A549 (cell line): ENCODE data around the gene SFXN3. TPM values are rescaled to one million over a fixed set of nuclear protein-coding genes. Genes with fewer than 3 reads are reported as not detected.

Source experiments
- ATAC-seq, 2 experiments: fragments of 200-7000 bp in 1 of 2; fragments of >200 bp in 1 of 2; cut with Nextera tagmentation in 1 of 2; cut with Tn5 transposase in 1 of 2; 3 replicates each; pipeline versions ENCODE4 v1.8.0 to v1.9.1; 2018 to 2020; ENCODE audit warnings: mild to moderate bottlenecking in 1 of 2, moderate library complexity in 1 of 2
- CTCF ChIA-PET: fragments of 300-600 bp; sonication (Branson Sonifier 250); formaldehyde crosslinking; extraction: SDS; loops from one replicate; lab custom pipeline; 2021; ENCODE audit warnings: antibody characterized with exemption, inconsistent platforms; lab: Yijun Ruan, JAX
- POLR2A ChIA-PET: fragments of 350-600 bp; formaldehyde crosslinking; extraction: SDS; loops from one replicate; lab custom pipeline; 2021; ENCODE audit warnings: antibody characterized with exemption, inconsistent platforms; lab: Yijun Ruan, JAX
- DNase-seq, 2 experiments: peaks; one replicate each; pipeline versions ENCODE4 v3.0.0 to v3.0.0-alpha.2; 2011 to 2016; ENCODE audit warnings: low read depth in 1 of 2, low spot score in 1 of 2
- FAIRE-seq: peaks from 2 replicates; lab custom pipeline; 2011; peaks lifted over from hg19 to GRCh38; lab: Jason Lieb, UNC
- H3K27ac ChIP-seq, 2 experiments: fragments of >200 bp; sonication (Bioruptor Twin); formaldehyde crosslinking; 3 replicates each; pipeline ENCODE4 v1.5.1; 2016 to 2017
- H3K4me1 ChIP-seq: fragments of >200 bp; sonication (Bioruptor Twin); formaldehyde crosslinking; 3 replicates; pipeline ENCODE4 v1.6.1; 2016
- H3K4me2 ChIP-seq: fragments of >200 bp; sonication (Bioruptor Twin); formaldehyde crosslinking; 3 replicates; pipeline ENCODE4 v1.6.1; 2016
- H3K4me3 ChIP-seq: fragments of >200 bp; sonication (Bioruptor Twin); formaldehyde crosslinking; 3 replicates; pipeline ENCODE4 v1.5.1; 2016
- H3K9me3 ChIP-seq: fragments of >200 bp; sonication (Bioruptor Twin); formaldehyde crosslinking; 3 replicates; pipeline ENCODE4 v1.6.1; 2016
- CBX2 ChIP-seq: fragments of 200-600 bp; sonication (generic); IDR thresholded peaks from 2 replicates; pipeline ENCODE4 v1.6.1; 2016; ENCODE audit warnings: low read depth, mild to moderate bottlenecking, borderline replicate concordance
- CBX8 ChIP-seq: fragments of 200-600 bp; sonication (generic); IDR thresholded peaks from 2 replicates; pipeline ENCODE4 v1.6.1; 2016
- CHD2 ChIP-seq: fragments of 150-350 bp; IDR thresholded peaks from 2 replicates; pipeline ENCODE4 v1.6.1; 2014; ENCODE audit warnings: low read length; ENCODE audit not compliant: partially characterized antibody
- FOXS1 ChIP-seq: fragments of 250-450 bp; sonication (Bioruptor Pico); IDR thresholded peaks from 2 replicates; pipeline ENCODE4 v1.5.0; 2020; ENCODE audit warnings: mild to moderate bottlenecking, moderate library complexity
- HEYL ChIP-seq: fragments of 250-450 bp; sonication (Bioruptor Pico); IDR thresholded peaks from 2 replicates; pipeline ENCODE4 v1.8.0; 2021; ENCODE audit warnings: mild to moderate bottlenecking, moderate library complexity
- HOXB13 ChIP-seq: fragments of 250-450 bp; sonication (Bioruptor Pico); IDR thresholded peaks from 2 replicates; pipeline ENCODE4 v1.5.0; 2020; ENCODE audit warnings: low read depth, mild to moderate bottlenecking, moderate library complexity
- MAFK ChIP-seq: fragments of 450-650 bp; IDR thresholded peaks from 2 replicates; pipeline ENCODE4 v1.6.1; 2014; ENCODE audit not compliant: partially characterized antibody
- MYC ChIP-seq: IDR thresholded peaks from 2 replicates; pipeline ENCODE4 v1.6.1; 2012; ENCODE audit warnings: mild to moderate bottlenecking, inconsistent platforms, low read length, improper control_type of control experiment, borderline replicate concordance
- RAD21 ChIP-seq, 2 experiments: fragments of >200 bp in 1 of 2; sonication (Bioruptor Twin) in 1 of 2; formaldehyde crosslinking in 1 of 2; IDR thresholded peaks in 1 of 2; conservative IDR thresholded peaks in 1 of 2; 2 replicates in 1 of 2; 3 replicates in 1 of 2; pipeline ENCODE4 v1.6.1; 2012 to 2018; ENCODE audit warnings: inconsistent platforms in 1 of 2
- RCOR1 ChIP-seq: fragments of 150-350 bp; IDR thresholded peaks from 2 replicates; pipeline ENCODE4 v1.6.1; 2014; ENCODE audit warnings: antibody characterized with exemption, low read length, low read depth
- TFCP2L1 ChIP-seq: fragments of 250-450 bp; sonication (Bioruptor Pico); IDR thresholded peaks from 2 replicates; pipeline ENCODE4 v1.5.0; 2021; ENCODE audit warnings: mild to moderate bottlenecking
- ZC3H11A ChIP-seq: fragments of 450-650 bp; IDR thresholded peaks from 2 replicates; pipeline ENCODE4 v1.6.1; 2014; ENCODE audit warnings: antibody characterized with exemption, mild to moderate bottlenecking
- ZSCAN20 ChIP-seq: fragments of 250-450 bp; sonication (Bioruptor Pico); IDR thresholded peaks from 2 replicates; pipeline ENCODE4 v1.8.0; 2022; ENCODE audit warnings: mild to moderate bottlenecking, moderate library complexity
- WGBS: methylation state at CpG from one replicate; pipeline ENCODE4 v1.1.6; 2017; ENCODE audit errors: missing lambda C conversion rate; 5-methylcytosine and 5-hydroxymethylcytosine counted together
- polyA plus RNA-seq, 4 experiments: library from polyadenylated mRNA; depleted of rRNA in 3 of 4; stranded (reverse); fragments of >200 nt; fragmentation: RNase III in 1 of 4; extraction: RNeasy Plus Mini Kit Qiagen cat#74134 plus additional on column Dnase treatment in 1 of 4; gene quantifications; 2 replicates in 3 of 4; 3 replicates in 1 of 4; pipeline ENCODE4 v1.2.3, GENCODE V29; 2011 to 2017
- TF ChIP-seq, protein P1 (sequence below): IDR thresholded peaks from 2 replicates; pipeline ENCODE4 v1.6.1; 2012; ENCODE audit warnings: low read depth, borderline replicate concordance
- TF ChIP-seq, protein P2 (sequence below): fragments of >200 bp; sonication (Bioruptor Twin); formaldehyde crosslinking; IDR thresholded peaks from 3 replicates; pipeline ENCODE4 v1.5.1; 2016
- TF ChIP-seq, protein P3 (sequence below): IDR thresholded peaks from 2 replicates; pipeline ENCODE4 v1.6.1; 2012
- TF ChIP-seq, protein P4 (sequence below): fragments of 250-450 bp; sonication (Bioruptor Pico); IDR thresholded peaks from 2 replicates; pipeline ENCODE4 v1.5.0; 2020; ENCODE audit warnings: low read depth, mild to moderate bottlenecking, moderate library complexity
- TF ChIP-seq, protein P5 (sequence below): fragments of 450-650 bp; IDR thresholded peaks from 2 replicates; pipeline ENCODE4 v1.6.1; 2014; ENCODE audit warnings: antibody characterized with exemption

Gene SFXN3
- polyA plus RNA-seq, 2 of the 4 experiments (the other 2 are of a cell fraction), result 26.3 to 33.7 TPM

DNA sequence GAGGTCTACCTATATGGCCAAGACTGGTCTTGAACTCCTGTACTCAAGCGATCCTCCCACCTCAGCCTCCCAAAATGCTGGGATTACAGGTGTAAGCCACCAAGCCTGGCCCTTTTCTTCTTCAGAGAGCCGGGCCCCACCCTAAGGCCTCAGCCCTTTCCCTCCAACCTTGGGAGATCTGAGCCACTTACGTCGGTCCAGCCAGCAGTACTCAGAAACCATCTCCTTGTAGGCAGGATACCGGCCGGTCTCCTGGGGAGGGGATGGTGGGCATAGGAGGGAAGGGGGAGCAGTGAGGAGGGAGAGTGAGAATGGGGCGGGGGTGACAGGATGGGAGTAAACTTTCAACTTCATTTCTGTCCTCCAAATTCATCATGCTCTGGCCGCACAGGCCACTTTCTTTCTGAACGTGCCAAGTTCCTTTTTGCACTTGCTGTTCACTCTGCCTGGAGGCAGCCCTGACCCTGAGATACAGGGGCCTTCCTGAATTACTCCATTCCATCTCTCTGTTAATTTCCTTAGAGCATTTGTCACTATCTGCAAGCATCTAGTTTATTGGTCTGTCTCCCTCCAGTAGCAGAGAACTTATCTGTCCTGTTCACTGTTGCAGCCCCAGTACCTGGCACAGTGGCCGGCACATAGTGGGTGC is 10.5 kb upstream of the SFXN3 start:
- no peak for FAIRE-seq
- ChIA-PET CTCF (interaction anchor here (7.2 to 59.3 kb wide), 4 partner anchors 13 to 56 kb away, joined by 145 to 2364 read pairs (median 490); partner anchors contain the start of genes KAZALD1, LZTS2, MRPL43 and PDZD7), POLR2A (no interaction called here)
- DNase-seq, result no peak
- TF ChIP-seq, protein P1, sequence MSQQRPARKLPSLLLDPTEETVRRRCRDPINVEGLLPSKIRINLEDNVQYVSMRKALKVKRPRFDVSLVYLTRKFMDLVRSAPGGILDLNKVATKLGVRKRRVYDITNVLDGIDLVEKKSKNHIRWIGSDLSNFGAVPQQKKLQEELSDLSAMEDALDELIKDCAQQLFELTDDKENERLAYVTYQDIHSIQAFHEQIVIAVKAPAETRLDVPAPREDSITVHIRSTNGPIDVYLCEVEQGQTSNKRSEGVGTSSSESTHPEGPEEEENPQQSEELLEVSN, result no peak
- TF ChIP-seq MAFK, result no peak
- no peak for TF ChIP-seq CHD2
- TF ChIP-seq, protein P2, sequence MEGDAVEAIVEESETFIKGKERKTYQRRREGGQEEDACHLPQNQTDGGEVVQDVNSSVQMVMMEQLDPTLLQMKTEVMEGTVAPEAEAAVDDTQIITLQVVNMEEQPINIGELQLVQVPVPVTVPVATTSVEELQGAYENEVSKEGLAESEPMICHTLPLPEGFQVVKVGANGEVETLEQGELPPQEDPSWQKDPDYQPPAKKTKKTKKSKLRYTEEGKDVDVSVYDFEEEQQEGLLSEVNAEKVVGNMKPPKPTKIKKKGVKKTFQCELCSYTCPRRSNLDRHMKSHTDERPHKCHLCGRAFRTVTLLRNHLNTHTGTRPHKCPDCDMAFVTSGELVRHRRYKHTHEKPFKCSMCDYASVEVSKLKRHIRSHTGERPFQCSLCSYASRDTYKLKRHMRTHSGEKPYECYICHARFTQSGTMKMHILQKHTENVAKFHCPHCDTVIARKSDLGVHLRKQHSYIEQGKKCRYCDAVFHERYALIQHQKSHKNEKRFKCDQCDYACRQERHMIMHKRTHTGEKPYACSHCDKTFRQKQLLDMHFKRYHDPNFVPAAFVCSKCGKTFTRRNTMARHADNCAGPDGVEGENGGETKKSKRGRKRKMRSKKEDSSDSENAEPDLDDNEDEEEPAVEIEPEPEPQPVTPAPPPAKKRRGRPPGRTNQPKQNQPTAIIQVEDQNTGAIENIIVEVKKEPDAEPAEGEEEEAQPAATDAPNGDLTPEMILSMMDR, result no peak
- no peak for TF ChIP-seq HOXB13 (CRISPR knock-in tag)
- TF ChIP-seq, protein P3, sequence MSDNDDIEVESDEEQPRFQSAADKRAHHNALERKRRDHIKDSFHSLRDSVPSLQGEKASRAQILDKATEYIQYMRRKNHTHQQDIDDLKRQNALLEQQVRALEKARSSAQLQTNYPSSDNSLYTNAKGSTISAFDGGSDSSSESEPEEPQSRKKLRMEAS, result no peak
- TF ChIP-seq, protein P4, sequence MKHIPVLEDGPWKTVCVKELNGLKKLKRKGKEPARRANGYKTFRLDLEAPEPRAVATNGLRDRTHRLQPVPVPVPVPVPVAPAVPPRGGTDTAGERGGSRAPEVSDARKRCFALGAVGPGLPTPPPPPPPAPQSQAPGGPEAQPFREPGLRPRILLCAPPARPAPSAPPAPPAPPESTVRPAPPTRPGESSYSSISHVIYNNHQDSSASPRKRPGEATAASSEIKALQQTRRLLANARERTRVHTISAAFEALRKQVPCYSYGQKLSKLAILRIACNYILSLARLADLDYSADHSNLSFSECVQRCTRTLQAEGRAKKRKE (CRISPR knock-in tag), result no peak
- TF ChIP-seq ZSCAN20, result no peak
- no peak for TF ChIP-seq RCOR1
- no peak for TF ChIP-seq ZC3H11A
- TF ChIP-seq, protein P5, sequence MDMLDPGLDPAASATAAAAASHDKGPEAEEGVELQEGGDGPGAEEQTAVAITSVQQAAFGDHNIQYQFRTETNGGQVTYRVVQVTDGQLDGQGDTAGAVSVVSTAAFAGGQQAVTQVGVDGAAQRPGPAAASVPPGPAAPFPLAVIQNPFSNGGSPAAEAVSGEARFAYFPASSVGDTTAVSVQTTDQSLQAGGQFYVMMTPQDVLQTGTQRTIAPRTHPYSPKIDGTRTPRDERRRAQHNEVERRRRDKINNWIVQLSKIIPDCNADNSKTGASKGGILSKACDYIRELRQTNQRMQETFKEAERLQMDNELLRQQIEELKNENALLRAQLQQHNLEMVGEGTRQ, result no peak
- no peak for ATAC-seq
- no peaks in the 10 kb centered on the region for H3K9me3 ChIP-seq
- H3K27ac ChIP-seq, result no peak overlapping the region
- peaks cover 4% of the 10 kb centered on the region; the same call in 1 of the 3 replicates for H3K4me1 ChIP-seq
- WGBS, result 80% methylated on average over 10 of the region's 10 CpGs
- H3K4me2 ChIP-seq, result no peak overlapping the region
- no peak overlapping the region for H3K4me3 ChIP-seq

DNA sequence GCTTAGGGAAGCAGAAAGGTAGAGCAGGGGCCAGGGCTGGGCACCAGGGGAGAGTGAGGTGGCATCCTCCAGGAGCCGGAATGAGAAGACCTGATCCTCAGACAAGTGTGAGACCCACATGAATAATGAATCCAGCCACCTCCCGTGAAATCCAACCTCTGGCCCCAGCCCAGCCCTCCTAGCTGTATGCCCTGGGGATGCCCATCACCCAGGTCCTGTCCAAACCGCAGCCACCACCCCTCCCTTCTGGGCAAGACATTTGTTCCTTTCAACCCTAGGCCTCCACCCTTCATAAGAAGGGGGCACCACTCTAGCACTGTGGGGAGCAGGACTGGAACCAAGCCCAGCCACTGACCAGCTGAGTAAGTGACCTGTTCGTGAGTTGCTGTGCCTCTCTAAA is 9.8 kb upstream of the SFXN3 start:
- WGBS, result 78% methylated on average over 4 of the region's 4 CpGs
- no peak for ATAC-seq
- no peak for TF ChIP-seq RAD21 (conservative IDR thresholded peaks at IDR 0.05 in 1 of 2, IDR thresholded peaks at IDR 0.05 in 1 of 2)
- no peak for TF ChIP-seq TFCP2L1 (CRISPR knock-in tag)
- no peak for TF ChIP-seq MYC
- TF ChIP-seq CBX8, result no peak
- no peak for TF ChIP-seq CBX2
- TF ChIP-seq, protein P3, result no peak
- TF ChIP-seq FOXS1 (CRISPR knock-in tag), result no peak
- TF ChIP-seq HEYL, result no peak
- TF ChIP-seq, all 56 proteins: peak for 0
- ChIA-PET POLR2A (no interaction called here), CTCF (interaction anchor here (16.1 to 59.3 kb wide), 2 partner anchors 26 to 56 kb away, joined by 145 to 2364 read pairs; partner anchors contain the start of genes KAZALD1 and LZTS2)
- DNase-seq (no peak), FAIRE-seq (no peak)
- H3K4me1 ChIP-seq, result peaks cover 4% of the 10 kb centered on the region; the same call in 1 of the 3 replicates
- H3K27ac ChIP-seq, result no peak overlapping the region
- H3K4me3 ChIP-seq, result no peak overlapping the region
- no peaks in the 10 kb centered on the region for H3K9me3 ChIP-seq
- no peak overlapping the region for H3K4me2 ChIP-seq
